ENCODE results near the gene GPR21. TPM values are rescaled to one million over a fixed set of nuclear protein-coding genes. Genes with fewer than 3 reads are reported as not detected.

GPR21 gene
- total RNA-seq, 2 experiments from 2014 or later, result 0.74 to 0.89 TPM

GRCh38 chr9:123031963-123032362, 1.5 kb upstream of the GPR21 start:
- Mint-ChIP-seq H3K4me3 (no peak overlapping the region), H3K4me1 (ENCODE audit: low read depth) (peaks cover 12% of the 10 kb centered on the region), H3K27ac (no peak overlapping the region), H3K9me3 (no peaks in the 10 kb centered on the region), H3K36me3 (ENCODE audit: low read depth) (peaks cover 45% of the 10 kb centered on the region), H3K27me3 (no peaks in the 10 kb centered on the region)
- H3K9me3 ChIP-seq (ENCODE audit: control insufficient read depth in 1 of 2, insufficient read depth in 1 of 2, low read length in 2 of 2), result no peaks in the 10 kb centered on the region
- no peaks in the 10 kb centered on the region for H3K27me3 ChIP-seq (ENCODE audit: control insufficient read depth in 1 of 2, insufficient read depth in 2 of 2, low read length in 2 of 2)
- no peak for DNase-seq
- ChIA-PET CTCF (no interaction called here), POLR2A (no interaction called here)
- intact Hi-C loops (cut with DNase I, micrococcal nuclease), result no loop called here
- ATAC-seq (ENCODE audit: poor library complexity), result no peak
- peaks cover 20% of the 10 kb centered on the region for H3K36me3 ChIP-seq (ENCODE audit: insufficient read depth, low read length)
- H3K4me1 ChIP-seq (ENCODE audit: insufficient read depth, low read length), result no peaks in the 10 kb centered on the region
- TF ChIP-seq, protein P1, sequence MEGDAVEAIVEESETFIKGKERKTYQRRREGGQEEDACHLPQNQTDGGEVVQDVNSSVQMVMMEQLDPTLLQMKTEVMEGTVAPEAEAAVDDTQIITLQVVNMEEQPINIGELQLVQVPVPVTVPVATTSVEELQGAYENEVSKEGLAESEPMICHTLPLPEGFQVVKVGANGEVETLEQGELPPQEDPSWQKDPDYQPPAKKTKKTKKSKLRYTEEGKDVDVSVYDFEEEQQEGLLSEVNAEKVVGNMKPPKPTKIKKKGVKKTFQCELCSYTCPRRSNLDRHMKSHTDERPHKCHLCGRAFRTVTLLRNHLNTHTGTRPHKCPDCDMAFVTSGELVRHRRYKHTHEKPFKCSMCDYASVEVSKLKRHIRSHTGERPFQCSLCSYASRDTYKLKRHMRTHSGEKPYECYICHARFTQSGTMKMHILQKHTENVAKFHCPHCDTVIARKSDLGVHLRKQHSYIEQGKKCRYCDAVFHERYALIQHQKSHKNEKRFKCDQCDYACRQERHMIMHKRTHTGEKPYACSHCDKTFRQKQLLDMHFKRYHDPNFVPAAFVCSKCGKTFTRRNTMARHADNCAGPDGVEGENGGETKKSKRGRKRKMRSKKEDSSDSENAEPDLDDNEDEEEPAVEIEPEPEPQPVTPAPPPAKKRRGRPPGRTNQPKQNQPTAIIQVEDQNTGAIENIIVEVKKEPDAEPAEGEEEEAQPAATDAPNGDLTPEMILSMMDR (IDR thresholded peaks at IDR 0.05), result no peak
- H3K27ac ChIP-seq (ENCODE audit: low read depth in 1 of 2, low read length in 2 of 2), result no peak overlapping the region
- no peak overlapping the region for H3K4me3 ChIP-seq (ENCODE audit: low read length)

- POLR2A ChIA-PET, result no interaction called here
- Histone ChIP-seq H3K9me3 (ENCODE audit: control insufficient read depth in 1 of 2, insufficient read depth in 1 of 2, low read length in 2 of 2) (no peaks in the 10 kb centered on the region), H3K4me3 (ENCODE audit: low read length) (no peak overlapping the region), H3K36me3 (ENCODE audit: insufficient read depth, low read length) (peaks cover 14% of the 10 kb centered on the region), H3K4me1 (ENCODE audit: insufficient read depth, low read length) (no peaks in the 10 kb centered on the region), H3K27me3 (ENCODE audit: control insufficient read depth in 1 of 2, insufficient read depth in 2 of 2, low read length in 2 of 2) (no peaks in the 10 kb centered on the region), H3K27ac (ENCODE audit: low read depth in 1 of 2, low read length in 2 of 2) (no peak overlapping the region)
- CTCF ChIA-PET, result interaction anchor here (0.6 kb wide), 1 partner anchor 230 kb away, joined by 3 read pairs; no protein-coding TSS in a partner anchor
- ATAC-seq (ENCODE audit: poor library complexity) (peak; percentile 51), DNase-seq (peak in 4 of 14 experiments; percentile 0 to 10 (median 6))
- H3K36me3 Mint-ChIP-seq (ENCODE audit: low read depth), result peaks cover 31% of the 10 kb centered on the region
- H3K9me3 Mint-ChIP-seq, result no peaks in the 10 kb centered on the region
- H3K4me1 Mint-ChIP-seq (ENCODE audit: low read depth), result peaks cover 12% of the 10 kb centered on the region
- TF ChIP-seq, protein P1 (IDR thresholded peaks at IDR 0.05), result no peak
- no peak overlapping the region for H3K4me3 Mint-ChIP-seq
- intact Hi-C loops (cut with DNase I, micrococcal nuclease), result no loop called here
- no peak overlapping the region for H3K27ac Mint-ChIP-seq
- no peaks in the 10 kb centered on the region for H3K27me3 Mint-ChIP-seq
These were observed 566 bp downstream of the GPR21 start for GRCh38 chr9:123033864-123034601.

GRCh38 chr9:123034881-123035510, 1.5 kb downstream of the GPR21 start:
- H3K4me1 ChIP-seq (ENCODE audit: insufficient read depth, low read length), result no peaks in the 10 kb centered on the region
- CTCF ChIA-PET, result no interaction called here
- no peaks in the 10 kb centered on the region for H3K9me3 ChIP-seq (ENCODE audit: control insufficient read depth in 1 of 2, insufficient read depth in 1 of 2, low read length in 2 of 2)
- H3K4me3 ChIP-seq (ENCODE audit: low read length), result no peak overlapping the region
- Mint-ChIP-seq H3K27ac (no peak overlapping the region), H3K27me3 (no peaks in the 10 kb centered on the region), H3K4me3 (no peak overlapping the region), H3K9me3 (no peaks in the 10 kb centered on the region), H3K36me3 (ENCODE audit: low read depth) (peaks cover 30% of the 10 kb centered on the region), H3K4me1 (ENCODE audit: low read depth) (peaks cover 12% of the 10 kb centered on the region)
- DNase-seq (no peak), ATAC-seq (ENCODE audit: poor library complexity) (no peak)
- POLR2A ChIA-PET, result no interaction called here
- H3K36me3 ChIP-seq (ENCODE audit: insufficient read depth, low read length), result peaks cover 17% of the 10 kb centered on the region
- no peak overlapping the region for H3K27ac ChIP-seq (ENCODE audit: low read depth in 1 of 2, low read length in 2 of 2)
- TF ChIP-seq, protein P1 (IDR thresholded peaks at IDR 0.05), result no peak
- intact Hi-C loops (cut with DNase I, micrococcal nuclease), result no loop called here
- no peaks in the 10 kb centered on the region for H3K27me3 ChIP-seq (ENCODE audit: control insufficient read depth in 1 of 2, insufficient read depth in 2 of 2, low read length in 2 of 2)

All from CD4-positive, alpha-beta T cell (primary cell).